CD1c-positive myeloid dendritic cell (primary cell): ENCODE measurements around the gene PIK3C2B.

Experiments used
- DNase-seq: peaks from one replicate; pipeline ENCODE4 v3.0.0-alpha.2; 2016; ENCODE audit errors: extremely low spot score

The PIK3C2B gene

DNA sequence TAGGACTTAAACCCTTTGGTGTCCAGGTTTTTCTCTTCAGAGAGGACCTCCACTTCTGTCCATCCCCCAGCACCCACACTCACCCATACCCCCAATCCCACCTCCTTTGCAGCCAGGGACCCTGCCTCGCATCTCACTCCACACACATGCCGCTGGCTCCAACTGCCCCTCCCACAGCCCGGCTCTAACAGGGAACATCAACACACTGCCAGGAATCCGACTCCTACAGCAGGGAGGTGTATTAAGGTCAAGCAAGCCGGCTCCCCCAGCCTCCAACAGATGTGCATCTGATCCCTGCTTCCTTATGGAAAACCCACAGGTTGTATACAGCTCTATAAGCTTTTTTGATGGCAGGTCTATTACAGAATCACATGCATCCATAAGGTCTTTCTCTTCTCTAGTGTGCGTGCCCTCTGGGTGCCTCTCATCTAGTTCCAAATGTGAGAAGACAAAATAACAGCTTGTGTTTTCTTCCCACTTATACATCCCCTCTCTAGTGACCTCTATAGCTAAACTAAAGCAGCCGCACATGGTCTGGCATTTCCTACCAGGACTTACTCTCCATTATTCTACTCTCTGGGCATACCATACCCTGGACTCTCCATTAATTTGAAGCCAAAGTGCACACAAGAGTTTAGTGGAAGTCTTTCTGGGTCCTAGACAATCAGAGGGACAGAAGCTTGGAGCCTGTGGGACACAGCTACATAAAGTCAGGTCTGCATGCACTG is 16.3 kb downstream of the PIK3C2B start:
- DNase-seq = no peak

DNA sequence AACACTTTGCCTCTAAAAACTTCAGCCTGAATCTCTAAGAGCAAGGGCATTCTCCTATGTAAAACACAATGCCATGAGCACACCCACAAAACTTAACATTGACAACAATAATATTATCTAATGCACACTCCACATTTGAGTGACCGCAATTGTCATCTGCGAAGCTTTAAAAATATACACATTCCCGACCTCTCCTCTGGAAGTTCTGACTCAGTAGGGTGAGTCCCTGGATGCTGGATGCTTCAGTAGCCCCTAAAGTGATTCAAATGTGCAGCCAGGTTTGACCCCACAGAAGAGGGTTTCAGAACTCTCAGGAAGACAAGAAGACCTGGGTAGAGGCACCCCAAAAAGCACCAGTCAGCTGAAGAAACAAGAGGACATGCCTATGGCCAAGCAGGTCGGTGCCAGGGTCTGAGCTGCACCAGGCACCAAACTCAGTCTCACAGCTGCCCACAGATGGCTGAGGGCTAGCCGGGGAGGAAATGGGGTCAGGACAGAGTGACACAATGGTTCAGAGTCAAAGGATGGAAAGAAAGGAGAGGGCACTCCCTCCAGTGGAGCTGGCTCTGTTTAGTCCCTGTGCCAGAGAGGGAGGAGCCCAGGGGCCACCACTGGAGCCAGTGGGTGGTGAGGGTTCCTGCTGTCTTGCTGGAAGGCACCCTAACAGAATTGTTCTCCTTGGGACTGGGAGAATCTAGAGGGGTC is 17.4 kb downstream of the PIK3C2B start:
- DNase-seq = no peak

DNA sequence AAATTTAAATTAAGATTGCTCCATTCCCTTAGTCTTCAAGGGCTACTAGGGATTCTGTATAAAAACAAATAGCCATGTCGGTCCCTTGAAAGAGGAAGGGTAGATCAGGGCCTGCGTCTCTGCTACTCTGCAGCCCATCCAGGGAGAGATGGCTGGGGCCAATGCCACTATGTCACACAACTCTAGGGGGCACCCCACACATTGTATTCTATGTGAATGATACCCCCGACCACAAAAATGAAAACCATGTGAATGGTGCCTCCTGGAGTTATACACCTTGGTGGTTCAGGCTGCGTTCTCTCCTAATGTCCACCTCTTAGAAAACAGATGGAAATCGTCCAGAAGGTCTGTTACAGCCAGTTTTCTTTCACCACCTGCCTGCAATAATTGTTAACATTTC is 18.0 kb downstream of the PIK3C2B start:
- DNase-seq = no peak

DNA sequence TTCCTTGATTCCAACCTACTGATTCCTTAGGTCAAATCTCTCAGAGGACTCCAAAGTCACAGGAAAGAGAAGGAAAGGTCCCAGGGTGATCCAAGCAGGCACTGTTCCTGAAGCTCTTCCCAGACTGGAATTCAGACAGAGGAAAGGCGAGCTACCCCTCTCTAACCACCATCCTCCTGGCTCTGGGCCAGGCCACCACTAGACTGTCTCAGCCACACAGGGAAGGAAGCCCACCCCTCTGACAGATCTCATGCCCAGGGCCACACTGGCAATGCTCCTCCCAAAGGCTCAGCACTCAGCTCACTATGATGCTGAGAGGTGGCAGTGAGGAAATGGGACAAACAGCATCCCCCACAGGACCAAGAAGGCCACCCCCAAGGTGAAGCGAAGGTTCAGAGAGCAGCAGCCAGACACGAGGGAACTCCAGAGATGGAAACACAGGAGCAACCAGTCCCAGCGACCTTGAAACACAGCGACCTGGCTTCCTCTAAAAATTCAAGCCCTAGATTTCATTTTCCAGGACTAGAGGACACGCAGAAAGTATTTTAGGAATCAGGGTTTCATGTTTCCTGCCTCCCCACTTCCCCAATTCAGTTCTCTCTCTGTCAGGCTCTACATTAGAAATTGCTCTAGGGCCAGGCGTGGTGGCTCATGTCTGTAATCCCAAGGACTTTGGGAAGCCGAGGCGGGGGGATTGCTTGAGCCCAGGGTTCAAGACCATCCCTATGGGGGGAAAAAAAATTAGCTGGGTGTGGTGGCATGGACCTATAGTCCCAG is 18.8 kb downstream of the PIK3C2B start:
- DNase-seq = peak; percentile 64

DNA sequence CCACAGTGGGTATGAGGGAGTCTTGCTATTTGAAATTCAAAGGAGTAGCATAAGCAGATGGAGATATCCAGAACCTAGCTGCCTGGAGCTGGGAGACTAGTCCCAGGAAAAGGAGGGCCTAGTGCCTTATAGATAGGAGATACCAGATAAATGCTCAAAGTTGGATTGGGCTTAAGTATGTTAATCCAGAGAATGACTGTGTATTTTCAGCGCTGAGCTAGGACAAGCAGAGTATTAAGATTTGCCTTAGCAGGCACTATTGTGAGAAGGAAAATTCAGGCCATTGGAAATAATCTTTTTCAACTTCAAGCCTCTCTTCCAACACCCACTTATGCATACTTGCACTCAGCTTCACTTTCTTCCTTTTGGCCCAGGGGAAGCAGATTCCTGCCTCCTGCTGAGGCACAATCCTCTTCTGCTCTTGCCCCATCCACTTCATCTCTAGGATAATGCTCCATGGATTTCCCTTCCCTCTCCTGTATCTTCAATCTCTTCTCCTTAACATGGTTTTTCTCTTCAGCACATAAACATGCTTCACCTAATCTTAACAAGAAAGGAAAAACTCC is 21.1 kb downstream of the PIK3C2B start:
- no peak for DNase-seq

DNA sequence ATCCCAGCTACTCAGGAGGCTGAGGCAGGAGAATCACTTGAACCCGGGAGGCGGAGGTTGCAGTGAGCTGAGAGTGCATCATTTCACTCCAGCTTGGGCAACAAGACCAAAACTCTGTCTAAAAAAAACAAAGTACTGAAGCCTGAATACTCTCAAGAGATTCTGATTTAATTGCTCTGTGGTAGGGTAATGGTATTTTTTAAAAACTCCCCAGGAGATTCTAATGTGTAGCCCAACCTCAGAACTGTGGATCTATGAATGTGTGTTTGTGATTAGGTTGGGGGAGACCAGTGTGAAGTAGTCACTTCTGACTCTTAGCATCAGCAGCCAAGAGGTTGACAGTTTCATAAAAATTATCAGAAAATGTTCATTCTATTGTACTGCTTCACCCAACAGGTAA is 21.9 kb downstream of the PIK3C2B start:
- DNase-seq = no peak

DNA sequence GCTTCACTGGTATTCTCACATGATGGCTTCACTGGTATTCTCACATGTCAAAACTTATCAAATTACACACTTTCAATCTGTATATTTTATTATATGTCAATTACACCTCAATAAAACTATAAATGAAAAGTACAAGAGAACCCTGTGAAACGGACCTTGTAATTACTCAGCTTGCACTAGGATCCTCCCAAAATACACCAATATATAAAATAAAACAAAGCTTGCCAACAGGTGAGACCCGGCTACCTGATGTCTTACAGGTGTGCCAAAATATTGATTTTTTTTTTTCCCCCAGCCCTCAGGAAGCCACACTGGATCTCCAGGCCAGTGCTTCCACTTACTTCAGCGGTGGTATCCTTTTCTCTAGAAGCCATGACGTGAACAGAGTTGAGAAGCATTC is 22.9 kb downstream of the PIK3C2B start:
- no peak for DNase-seq

DNA sequence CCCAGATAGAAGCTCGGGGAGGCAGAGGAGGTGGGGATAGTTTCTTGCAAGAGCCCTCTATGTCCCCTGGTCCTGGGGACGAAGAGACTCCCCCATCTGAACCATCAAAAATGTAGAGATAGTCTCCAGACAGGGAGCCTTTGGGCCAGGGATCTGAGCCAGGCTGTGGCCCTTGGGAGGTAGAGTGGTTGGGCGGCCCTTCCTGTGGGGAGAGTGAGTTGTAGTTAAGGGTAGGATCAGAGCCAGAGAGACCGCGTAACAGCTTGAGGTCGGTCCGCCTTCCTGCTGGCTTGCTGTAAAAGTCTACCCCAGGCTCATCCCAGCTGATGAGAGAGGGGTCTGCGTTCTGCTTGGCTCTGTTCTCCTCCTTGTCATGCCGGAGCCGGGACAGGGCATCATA is 25.3 kb downstream of the PIK3C2B start:
- no peak for DNase-seq

DNA sequence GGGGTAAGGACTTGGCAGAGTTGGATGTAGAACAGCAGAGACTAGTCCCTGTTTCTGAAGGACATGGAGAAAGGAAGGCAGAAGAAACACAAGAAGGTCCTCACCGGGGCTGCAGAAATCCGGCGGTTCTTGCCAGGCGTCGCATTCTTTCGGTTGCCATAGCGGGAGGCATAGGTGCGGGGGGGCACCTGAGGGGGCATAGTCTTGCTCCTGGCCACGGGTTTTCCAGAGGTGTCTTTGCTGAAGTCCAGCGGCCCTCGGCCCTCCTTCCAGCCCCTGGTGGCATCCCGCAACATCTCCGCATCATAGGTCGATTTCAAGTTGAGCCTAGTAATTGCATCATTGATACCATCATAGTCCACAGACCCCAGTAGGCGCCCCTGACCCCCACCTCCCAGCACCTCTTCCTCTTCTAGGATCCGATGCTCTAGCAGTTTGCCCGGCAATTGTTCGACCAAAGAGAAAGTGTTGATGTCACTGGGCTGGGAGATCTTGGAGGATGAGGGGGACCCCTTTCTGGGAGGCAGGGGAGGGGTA is 25.8 kb downstream of the PIK3C2B start:
- DNase-seq = no peak

DNA sequence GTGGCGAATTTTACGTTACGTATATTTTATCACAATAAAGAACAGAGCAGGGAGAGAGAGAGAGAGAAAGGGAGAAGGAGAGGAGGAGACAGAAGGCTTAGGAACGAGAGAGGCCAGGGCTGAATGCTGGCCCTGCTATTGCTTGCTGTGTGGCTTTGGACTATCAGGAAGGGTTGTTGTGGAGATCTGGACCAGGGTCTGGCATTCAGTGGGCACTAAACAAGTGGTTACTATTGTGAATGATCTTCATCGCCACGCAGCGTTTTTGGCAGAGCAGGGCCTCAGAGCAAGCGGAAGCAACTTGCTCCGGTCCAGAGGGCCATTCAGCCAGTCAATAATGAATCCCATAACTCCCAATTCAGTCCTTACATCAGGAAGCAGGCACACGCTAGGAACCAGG is 26.4 kb downstream of the PIK3C2B start:
- no peak for DNase-seq

DNA sequence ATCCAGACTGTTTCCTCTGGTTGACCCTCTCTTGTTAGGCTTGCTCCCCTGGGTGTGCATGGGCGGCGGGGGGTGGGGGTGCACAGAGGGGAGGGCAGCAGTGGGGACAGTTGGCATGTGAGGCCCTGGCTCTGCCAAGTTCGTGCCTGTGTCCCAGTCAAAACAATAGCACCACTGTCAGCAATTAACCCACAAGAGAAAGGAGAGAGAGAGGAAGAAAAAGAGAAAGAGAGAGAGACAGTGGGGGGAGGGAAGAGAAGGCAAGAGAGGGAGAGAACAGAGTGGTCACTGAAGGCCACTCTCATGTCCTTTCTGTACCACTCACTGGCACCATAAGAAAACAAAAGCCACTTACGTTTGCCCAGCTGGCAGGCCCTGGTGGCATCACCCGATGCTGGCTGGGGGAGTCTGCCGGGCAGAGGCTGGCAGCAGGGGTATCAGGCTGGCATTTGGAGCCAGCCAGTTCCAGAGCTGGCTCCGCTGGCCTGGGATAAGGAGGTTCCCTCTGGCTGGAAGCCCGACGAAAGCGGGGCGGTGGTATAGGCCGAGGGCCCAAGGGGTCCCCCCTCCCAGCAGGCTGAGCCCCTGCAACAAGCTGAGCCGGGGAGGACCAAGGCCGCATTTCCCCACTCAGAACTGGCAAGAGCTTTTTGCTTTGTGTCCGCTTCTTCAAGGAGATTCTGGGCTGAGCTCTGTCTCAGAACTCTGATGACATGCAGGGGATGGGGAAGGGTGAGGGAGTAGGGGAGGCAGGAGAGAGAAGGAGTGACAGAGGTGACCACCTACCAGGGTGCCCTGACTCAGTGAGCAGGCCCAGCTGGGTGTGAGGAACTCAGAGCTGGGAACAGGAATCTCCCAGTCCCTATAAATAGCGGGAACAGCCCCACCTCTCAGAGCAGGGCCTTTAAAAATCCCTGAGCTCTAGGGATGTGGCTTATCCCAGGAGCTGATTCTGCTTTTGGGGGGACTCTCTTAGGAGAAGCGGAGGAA is 27.9 kb downstream of the PIK3C2B start:
- no peak for DNase-seq

DNA sequence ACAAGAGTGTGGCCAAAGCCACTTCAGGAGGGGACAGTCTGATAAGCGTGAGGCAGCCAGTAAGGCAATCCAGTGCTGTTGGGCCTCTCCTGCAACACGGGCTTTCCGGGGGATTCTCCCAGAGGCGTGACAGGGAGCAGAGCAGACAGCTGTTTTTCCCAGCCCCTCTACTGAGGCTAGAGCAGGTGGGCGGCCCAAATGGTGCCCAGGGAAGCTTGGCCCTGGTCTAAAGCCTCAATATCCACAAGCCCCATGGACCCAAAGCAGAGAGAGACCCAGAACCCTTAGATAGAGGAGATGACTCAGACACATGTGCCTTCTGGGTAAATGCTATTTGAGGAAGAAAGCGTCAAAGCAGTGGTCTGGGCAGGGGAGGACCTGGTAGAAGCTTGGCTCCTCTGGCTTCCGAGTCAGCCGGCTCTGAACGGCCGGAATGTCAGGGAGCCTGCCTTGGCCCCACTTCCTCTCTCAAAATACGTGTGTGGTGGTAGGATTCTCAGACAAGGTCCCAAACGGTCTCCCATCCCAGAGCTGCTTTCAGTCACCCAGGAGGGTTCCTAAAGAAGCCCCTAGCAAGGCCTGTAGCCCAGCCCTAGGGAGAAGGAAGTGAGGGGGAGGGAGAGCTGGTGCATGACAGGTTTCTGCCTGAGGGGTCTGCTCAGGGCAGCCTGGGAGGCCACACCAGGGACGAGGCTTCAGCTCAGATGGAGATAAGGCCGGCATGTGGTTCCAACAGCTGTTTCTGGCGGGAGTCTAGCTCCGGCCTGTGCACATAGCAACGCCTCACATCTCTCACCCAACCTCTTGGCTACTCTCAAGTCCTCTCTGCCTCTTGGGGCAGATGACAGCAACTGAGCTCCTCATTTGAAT is 28.8 kb downstream of the PIK3C2B start:
- DNase-seq = peak; percentile 76

DNA sequence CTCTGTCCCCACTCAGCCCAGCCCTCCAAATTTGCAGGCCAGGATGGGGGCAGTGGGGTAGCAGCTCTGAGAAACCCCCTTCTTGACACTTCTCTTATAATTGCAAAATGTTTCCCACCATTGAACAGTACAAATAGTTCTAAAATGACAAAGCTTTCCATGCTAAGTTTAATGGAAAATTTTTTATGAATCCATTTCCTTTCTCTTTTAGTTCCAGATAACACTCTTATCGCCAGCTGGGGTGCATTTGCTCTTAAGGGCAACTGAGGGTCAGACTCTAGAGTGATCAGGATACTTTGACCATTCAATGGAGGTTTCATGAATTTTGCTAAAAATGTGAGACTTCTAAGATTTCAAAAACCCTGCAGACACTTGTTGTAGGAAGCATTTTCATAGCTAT is 29.9 kb downstream of the PIK3C2B start:
- DNase-seq = no peak

DNA sequence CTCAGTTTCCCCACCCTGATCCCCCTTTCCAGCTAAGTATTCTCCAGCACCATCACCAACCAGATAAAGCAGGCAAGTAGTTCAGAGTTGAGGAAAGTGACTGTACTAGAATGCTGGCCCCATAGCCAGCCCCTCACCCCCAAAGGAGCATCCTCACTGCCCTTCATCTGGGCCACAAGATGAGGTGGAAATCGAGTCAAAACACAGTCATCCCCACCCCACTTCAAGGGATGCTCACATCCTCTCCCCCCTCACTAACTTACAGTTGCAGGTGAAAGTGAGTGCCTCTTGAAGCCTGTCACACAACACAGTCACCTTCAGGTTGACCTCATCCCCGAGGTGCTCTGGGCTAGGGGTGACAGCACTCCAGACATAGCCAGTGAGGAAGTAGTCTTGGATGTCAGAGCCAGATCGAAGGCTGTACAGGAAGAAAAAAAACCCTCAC is 30.4 kb downstream of the PIK3C2B start:
- DNase-seq = peak; percentile 28

DNA sequence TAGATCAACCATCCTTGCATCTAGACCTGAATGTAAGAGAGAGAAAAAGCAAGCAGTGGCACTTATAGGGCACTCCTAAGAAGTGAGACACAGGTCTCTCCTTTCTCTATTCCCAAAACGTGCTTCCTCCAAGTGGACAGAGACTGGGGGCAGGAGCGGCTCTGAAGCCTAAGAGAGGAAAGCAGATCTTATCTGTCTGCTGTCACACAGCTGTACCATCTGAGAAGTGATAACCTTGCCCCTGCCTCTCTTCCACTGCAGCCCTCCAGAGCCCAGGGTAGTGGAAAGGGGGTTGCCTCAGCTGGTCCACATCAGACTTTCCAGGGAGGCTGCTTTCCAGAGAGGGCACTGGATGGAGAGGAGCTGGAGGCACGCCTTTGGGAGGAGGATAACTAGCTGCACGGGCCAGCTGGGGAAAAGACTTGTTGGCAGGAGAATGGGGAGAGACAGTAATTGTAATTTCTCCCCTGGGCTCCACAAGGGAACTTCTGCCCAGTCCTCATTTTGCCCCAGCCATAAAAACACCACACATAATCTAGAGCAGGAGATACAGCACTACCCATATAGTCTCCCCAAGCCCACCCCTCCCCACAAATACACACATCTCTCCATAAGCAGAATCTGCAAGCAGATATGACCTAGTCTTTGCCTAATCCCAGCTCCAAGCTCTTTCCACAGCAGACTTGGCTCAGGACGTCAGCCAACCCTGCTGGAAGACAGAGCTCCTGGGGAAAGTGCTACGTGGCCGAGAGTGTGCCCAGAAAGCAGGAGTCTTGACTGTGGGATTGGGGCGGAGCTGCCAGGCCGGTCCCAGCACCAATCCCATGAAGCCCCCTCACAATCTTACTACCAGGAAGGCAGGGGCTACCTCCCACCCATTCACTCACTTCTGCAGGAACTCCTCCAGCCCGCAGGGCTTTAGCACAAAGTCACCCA is 31.2 kb downstream of the PIK3C2B start:
- no peak for DNase-seq

DNA sequence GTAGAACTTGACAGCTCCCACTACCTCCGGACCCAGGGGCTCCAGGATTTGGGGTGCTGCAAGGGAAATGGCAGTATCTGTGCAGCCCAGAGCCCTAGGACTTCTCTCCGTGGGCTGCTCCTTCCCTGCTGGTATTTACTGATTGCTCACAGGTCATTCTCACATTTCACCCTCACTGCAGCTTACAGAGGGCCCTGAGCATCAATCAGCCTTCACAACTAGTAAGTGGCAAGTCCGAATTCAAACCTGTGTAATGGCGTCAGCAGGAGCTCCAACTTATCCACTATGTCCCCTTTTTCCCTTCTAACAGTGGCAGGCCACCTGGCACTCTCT is 32.4 kb downstream of the PIK3C2B start:
- DNase-seq = no peak

DNA sequence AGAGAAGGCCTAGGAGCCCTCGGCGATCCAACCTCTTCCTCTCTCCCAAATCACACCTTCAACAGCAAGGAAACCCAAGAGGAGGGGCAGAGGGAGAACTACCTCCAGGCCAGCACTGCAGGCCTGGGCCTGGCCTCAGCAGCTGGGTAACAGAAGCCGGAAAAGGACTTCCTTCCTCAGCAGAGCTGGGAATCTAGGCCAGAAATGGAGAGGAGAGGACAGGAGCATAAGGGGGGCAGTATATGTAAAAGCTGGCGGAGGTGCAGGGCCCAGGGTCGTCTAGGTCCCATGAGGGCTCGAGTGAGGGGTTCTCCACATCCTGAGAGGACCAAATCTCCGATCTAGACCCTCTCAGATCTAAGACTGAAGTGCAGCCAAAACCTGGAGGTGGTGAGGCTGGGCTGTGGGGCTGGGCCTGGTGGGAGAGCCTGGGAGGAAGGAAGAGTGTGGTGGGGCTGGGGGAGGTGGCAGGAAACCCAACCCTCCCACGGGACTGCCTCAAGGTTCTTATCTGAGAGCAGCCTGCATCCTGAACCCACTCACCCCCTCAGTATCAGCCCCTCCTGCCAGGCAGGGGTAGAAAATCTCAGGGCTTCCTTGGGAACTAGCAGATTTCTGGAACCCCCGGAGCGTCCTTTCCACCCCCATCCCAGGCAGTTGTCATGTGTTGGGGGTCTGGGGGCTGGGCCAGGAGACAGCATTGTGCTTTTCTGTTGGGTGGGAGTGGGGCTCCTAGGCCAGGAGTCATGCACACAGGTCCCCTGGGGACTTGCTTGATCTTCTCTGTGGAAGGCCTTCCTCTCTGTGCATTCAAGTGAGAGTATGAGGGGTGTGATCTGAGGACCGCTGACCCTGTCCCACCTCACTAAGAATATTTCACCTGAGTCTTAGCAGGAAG is 33.0 kb downstream of the PIK3C2B start:
- DNase-seq = peak; percentile 36

DNA sequence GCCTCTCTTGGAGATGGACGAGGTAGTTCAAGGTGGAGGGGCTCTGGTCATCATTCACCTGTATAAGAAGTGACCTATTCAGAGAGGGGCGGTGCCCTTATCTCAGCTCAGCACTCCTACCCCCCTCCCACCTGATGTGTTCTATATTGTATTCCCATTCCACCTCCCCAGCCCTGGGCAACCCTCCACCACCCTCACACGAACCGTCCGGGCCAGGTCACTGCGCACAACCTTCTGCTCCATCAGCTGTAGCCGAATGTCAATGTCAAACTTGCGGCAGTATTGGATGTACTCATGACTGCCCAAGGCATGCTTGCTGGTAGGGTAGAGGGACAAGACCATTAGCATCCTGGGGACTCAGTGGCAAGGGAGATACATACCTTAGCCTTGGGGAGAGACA is 34.3 kb downstream of the PIK3C2B start:
- DNase-seq = no peak
